ENCODE measurements around the gene SH3BP4. TPM values are rescaled to one million over a fixed set of nuclear protein-coding genes. Genes with fewer than 3 reads are reported as not detected.
A peak's percentile ranks its signal among the peaks of the same experiment; 100 is the strongest.

SH3BP4 gene
- total and polyA plus RNA-seq, 2 of the 13 experiments (the other 11 are each of a cell fraction or from before 2014, with no cell fraction given): 34.6 to 99.1 TPM

- TF ChIP-seq TOPORS (CRISPR knock-in tag; IDR thresholded peaks at IDR 0.05) (no peak), HMG20B (CRISPR knock-in tag; conservative IDR thresholded peaks at IDR 0.05) (0 out of 2 replicates have a peak, but pooled peaks have one; percentile 20), ZBTB39 (CRISPR knock-in tag; IDR thresholded peaks at IDR 0.05) (no peak), ZNF768 (CRISPR knock-in tag; IDR thresholded peaks at IDR 0.05) (no peak), ATF7-NPFF (CRISPR knock-in tag; IDR thresholded peaks at IDR 0.05; ENCODE audit: low read depth) (peak; percentile 39), NCOR1 (IDR thresholded peaks at IDR 0.05; ENCODE audit: borderline replicate concordance, low read length) (peak; percentile 60; the same call in 1 of the 2 replicates), TAF1 (CRISPR knock-in tag; IDR thresholded peaks at IDR 0.05) (no peak; the same call in 1 of the 2 replicates), SOX6 (IDR thresholded peaks at IDR 0.05) (no peak), SOX6 (CRISPR knock-in tag; IDR thresholded peaks at IDR 0.05) (peak; percentile 91), ZNF558 (CRISPR knock-in tag; IDR thresholded peaks at IDR 0.05; ENCODE audit: borderline replicate concordance) (no peak; the same call in 1 of the 2 replicates), SAP130 (CRISPR knock-in tag; IDR thresholded peaks at IDR 0.05; ENCODE audit: low read depth) (peak; percentile 72), TOE1 (CRISPR knock-in tag; IDR thresholded peaks at IDR 0.05) (0 out of 2 replicates have a peak, but pooled peaks have one; percentile 70), HNF4G (IDR thresholded peaks at IDR 0.05; ENCODE audit: borderline replicate concordance, low read depth, low read length) (peak; percentile 74; the same call in 1 of the 2 replicates), HNF4G (CRISPR knock-in tag; IDR thresholded peaks at IDR 0.05; ENCODE audit: borderline replicate concordance, low read depth) (peak; percentile 69; the same call in 1 of the 2 replicates), MIXL1 (CRISPR knock-in tag; IDR thresholded peaks at IDR 0.05) (0 out of 2 replicates have a peak, but pooled peaks have one; percentile 28), ZNF20 (CRISPR knock-in tag; IDR thresholded peaks at IDR 0.05) (peak; percentile 34; the same call in 1 of the 2 replicates), ZNF263 (CRISPR knock-in tag; IDR thresholded peaks at IDR 0.05) (no peak), CBFB (CRISPR knock-in tag; IDR thresholded peaks at IDR 0.05) (peak; percentile 70; the same call in 1 of the 2 replicates), NR2C2 (CRISPR knock-in tag; IDR thresholded peaks at IDR 0.05; ENCODE audit: borderline replicate concordance) (peak; percentile 82), TFAP4 (IDR thresholded peaks at IDR 0.05; ENCODE audit: borderline replicate concordance, low read depth) (peak; percentile 80)
- TF ChIP-seq, protein P1, sequence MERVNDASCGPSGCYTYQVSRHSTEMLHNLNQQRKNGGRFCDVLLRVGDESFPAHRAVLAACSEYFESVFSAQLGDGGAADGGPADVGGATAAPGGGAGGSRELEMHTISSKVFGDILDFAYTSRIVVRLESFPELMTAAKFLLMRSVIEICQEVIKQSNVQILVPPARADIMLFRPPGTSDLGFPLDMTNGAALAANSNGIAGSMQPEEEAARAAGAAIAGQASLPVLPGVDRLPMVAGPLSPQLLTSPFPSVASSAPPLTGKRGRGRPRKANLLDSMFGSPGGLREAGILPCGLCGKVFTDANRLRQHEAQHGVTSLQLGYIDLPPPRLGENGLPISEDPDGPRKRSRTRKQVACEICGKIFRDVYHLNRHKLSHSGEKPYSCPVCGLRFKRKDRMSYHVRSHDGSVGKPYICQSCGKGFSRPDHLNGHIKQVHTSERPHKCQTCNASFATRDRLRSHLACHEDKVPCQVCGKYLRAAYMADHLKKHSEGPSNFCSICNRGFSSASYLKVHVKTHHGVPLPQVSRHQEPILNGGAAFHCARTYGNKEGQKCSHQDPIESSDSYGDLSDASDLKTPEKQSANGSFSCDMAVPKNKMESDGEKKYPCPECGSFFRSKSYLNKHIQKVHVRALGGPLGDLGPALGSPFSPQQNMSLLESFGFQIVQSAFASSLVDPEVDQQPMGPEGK (CRISPR knock-in tag; IDR thresholded peaks at IDR 0.05): peak; percentile 95
- TF ChIP-seq, protein P2, sequence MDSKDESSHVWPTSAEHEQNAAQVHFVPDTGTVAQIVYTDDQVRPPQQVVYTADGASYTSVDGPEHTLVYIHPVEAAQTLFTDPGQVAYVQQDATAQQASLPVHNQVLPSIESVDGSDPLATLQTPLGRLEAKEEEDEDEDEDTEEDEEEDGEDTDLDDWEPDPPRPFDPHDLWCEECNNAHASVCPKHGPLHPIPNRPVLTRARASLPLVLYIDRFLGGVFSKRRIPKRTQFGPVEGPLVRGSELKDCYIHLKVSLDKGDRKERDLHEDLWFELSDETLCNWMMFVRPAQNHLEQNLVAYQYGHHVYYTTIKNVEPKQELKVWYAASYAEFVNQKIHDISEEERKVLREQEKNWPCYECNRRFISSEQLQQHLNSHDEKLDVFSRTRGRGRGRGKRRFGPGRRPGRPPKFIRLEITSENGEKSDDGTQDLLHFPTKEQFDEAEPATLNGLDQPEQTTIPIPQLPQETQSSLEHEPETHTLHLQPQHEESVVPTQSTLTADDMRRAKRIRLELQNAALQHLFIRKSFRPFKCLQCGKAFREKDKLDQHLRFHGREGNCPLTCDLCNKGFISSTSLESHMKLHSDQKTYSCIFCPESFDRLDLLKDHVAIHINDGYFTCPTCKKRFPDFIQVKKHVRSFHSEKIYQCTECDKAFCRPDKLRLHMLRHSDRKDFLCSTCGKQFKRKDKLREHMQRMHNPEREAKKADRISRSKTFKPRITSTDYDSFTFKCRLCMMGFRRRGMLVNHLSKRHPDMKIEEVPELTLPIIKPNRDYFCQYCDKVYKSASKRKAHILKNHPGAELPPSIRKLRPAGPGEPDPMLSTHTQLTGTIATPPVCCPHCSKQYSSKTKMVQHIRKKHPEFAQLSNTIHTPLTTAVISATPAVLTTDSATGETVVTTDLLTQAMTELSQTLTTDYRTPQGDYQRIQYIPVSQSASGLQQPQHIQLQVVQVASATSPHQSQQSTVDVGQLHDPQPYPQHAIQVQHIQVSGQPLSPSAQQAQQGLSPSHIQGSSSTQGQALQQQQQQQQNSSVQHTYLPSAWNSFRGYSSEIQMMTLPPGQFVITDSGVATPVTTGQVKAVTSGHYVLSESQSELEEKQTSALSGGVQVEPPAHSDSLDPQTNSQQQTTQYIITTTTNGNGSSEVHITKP (CRISPR knock-in tag; IDR thresholded peaks at IDR 0.05; ENCODE audit: low read depth): peak; percentile 73; the same call in 1 of the 2 replicates
These were observed 43.7 kb downstream of the SH3BP4 start (continued) for GRCh38 chr2:234995332-234996068.

All from HepG2 (cell line).